Tibial nerve (tissue), 4 donors: ENCODE results near the gene SYNM. TPM values are rescaled to one million over a fixed set of nuclear protein-coding genes. Genes with fewer than 3 reads are reported as not detected.

Experiments used
- DNase-seq, 2 donors: peaks; one replicate each; pipeline ENCODE4 v3.0.0-alpha.2; 2019; ENCODE audit warnings: low spot score in 2 of 2
- H3K27ac ChIP-seq, 4 donors: fragments of 200-600 bp; sonication (generic) in 3 of 4; one replicate each; pipeline ENCODE4 v1.5.1; 2017 to 2019; ENCODE audit warnings: mild to moderate bottlenecking in 1 of 4
- H3K27me3 ChIP-seq, 2 donors: fragments of 200-600 bp; sonication (generic) in 1 of 2; one replicate each; pipeline versions ENCODE4 v1.5.1 to v1.6.0; 2017 to 2019
- H3K36me3 ChIP-seq, 3 donors: fragments of 200-600 bp; sonication (generic); one replicate each; pipeline ENCODE4 v1.5.1; 2018 to 2019
- H3K4me1 ChIP-seq, 4 donors: fragments of 200-600 bp; sonication (generic) in 3 of 4; one replicate each; pipeline ENCODE4 v1.5.1; 2017 to 2019
- H3K4me3 ChIP-seq, 4 donors: fragments of 200-600 bp; sonication (generic) in 3 of 4; one replicate each; pipeline ENCODE4 v1.5.1; 2017 to 2019; ENCODE audit warnings: mild to moderate bottlenecking in 1 of 4, moderate library complexity in 1 of 4
- H3K9me3 ChIP-seq, 4 donors: fragments of 200-600 bp; sonication (generic) in 3 of 4; one replicate each; pipeline ENCODE4 v1.5.1; 2017 to 2019
- EP300 ChIP-seq, 2 donors: sonication (generic); formaldehyde crosslinking; IDR thresholded peaks; one replicate each; pipeline ENCODE4 v1.6.1; 2017; ENCODE audit warnings: antibody characterized with exemption in 2 of 2, mild to moderate bottlenecking in 1 of 2
- POLR2A ChIP-seq, 2 donors: fragments of 450-650 bp; IDR thresholded peaks; one replicate each; pipeline ENCODE4 v1.6.1; 2017; ENCODE audit warnings: antibody characterized with exemption in 2 of 2, mild to moderate bottlenecking in 2 of 2, moderate library complexity in 2 of 2
- WGBS, 2 donors: methylation state at CpG; one replicate each; pipeline ENCODE4 v1.1.5; 2018; 5-methylcytosine and 5-hydroxymethylcytosine counted together
- total RNA-seq, 4 donors: library from RNA; depleted of rRNA; stranded (reverse); fragments of >200 nt; gene quantifications; one replicate each; pipeline ENCODE4 v1.1.0, GENCODE V29; 2016
- TF ChIP-seq, protein P1 (sequence below), 5 experiments: fragments of 200-600 bp in 3 of 5; fragments of 450-650 bp in 2 of 5; sonication (generic) in 3 of 5; IDR thresholded peaks; one replicate each; pipeline ENCODE4 v1.5.1; 2016 to 2019; ENCODE audit warnings: antibody characterized with exemption in 5 of 5, mild to moderate bottlenecking in 3 of 5, moderate library complexity in 2 of 5

The SYNM gene
- total RNA-seq, 4 donors from 2014 or later = 26.4 to 47.0 (median 29.6) TPM

DNA sequence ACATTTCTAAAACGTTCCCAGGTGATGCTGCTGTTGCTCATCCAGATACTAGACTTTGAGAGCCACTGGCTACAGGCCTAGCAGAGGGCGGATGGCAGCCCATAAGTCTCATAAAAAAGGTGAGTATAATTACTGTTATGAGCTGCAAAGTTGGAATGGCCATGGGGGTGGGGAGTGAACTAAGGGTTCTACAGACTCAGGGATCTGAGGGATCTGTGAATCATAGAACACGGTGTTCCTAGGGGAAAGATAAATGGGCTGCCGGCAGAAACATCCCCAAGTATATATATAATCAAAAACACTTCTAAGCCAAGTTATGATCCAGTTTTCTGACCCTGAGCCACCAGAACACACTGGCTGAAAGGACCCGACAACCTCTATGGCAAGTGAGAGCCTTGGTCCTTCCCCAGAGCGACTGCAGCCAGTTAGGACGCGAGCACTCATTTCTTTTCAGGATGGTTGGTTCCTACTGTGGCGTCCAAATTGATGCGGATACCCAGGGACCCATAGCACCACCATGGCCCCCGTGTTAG, 7.9 kb upstream of the SYNM start:
- 81 to 87% methylated on average over 11 of the region's 11 CpGs for WGBS, 2 donors
- DNase-seq = no peak

DNA sequence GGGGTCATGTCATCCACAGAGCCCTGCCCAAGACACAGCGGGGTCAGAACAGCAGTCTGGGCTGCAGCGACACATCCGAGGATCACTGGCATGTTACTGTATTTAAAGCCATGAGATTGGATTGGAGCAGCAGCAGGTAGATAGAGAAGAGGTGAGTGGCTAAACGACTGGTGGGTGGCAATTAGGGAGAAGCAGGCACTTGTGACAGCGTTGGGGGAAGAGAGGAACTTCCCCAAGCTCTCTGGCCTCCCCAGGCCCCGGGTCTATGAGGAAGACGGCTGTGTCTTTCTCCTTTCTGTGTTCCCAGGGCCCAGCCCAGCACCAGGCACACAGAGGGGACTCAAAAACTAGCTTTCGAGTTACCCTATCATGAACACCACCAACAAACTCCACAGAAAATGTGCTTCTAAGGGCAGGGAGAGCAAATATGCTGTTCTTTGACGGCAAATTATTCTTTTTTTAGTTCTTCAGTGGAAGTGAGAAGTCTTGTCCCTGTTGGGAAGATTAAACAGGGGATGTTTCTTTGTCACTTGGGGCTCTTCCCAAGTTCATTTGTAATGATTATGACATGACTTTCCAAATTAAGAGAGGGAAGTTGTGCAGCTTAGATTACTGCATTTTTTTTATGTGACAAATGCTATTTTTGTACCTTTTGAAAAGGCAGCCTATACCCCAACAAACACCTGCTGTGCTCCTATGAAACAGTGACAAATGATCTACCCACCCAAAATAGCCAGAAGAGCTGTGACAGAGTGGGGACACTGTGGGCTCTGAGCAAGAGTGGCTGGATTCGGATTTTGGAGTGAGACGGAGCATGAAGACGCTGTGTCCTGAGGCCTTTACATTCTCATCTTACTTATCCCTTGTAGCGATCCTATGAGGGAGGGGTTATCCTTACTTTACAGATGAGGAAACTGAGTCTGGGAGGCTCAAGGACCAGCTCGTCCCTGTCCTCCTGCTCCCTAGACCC, 7.2 kb upstream of the SYNM start:
- TF ChIP-seq POLR2A (IDR thresholded peaks at IDR 0.05) = no peak
- no peak for TF ChIP-seq EP300 (IDR thresholded peaks at IDR 0.05)
- TF ChIP-seq, protein P1, sequence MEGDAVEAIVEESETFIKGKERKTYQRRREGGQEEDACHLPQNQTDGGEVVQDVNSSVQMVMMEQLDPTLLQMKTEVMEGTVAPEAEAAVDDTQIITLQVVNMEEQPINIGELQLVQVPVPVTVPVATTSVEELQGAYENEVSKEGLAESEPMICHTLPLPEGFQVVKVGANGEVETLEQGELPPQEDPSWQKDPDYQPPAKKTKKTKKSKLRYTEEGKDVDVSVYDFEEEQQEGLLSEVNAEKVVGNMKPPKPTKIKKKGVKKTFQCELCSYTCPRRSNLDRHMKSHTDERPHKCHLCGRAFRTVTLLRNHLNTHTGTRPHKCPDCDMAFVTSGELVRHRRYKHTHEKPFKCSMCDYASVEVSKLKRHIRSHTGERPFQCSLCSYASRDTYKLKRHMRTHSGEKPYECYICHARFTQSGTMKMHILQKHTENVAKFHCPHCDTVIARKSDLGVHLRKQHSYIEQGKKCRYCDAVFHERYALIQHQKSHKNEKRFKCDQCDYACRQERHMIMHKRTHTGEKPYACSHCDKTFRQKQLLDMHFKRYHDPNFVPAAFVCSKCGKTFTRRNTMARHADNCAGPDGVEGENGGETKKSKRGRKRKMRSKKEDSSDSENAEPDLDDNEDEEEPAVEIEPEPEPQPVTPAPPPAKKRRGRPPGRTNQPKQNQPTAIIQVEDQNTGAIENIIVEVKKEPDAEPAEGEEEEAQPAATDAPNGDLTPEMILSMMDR (IDR thresholded peaks at IDR 0.05) = no peak
- Histone ChIP-seq H3K27me3 (peaks cover 0 to 7% of the 10 kb centered on the region in 2 donors), H3K36me3 (no peaks in the 10 kb centered on the region), H3K27ac (no peak overlapping the region), H3K4me3 (no peak overlapping the region), H3K4me1 (peaks cover 0 to 9% (median 0%) of the 10 kb centered on the region in 4 donors), H3K9me3 (no peaks in the 10 kb centered on the region)
- DNase-seq = no peak
- WGBS, 2 donors = 84 to 87% methylated on average over 14 of the region's 14 CpGs

More for the DNA sequence above, 7.9 kb upstream of the SYNM start:
- no peaks in the 10 kb centered on the region for H3K9me3 ChIP-seq
- no peak overlapping the region for H3K4me3 ChIP-seq
- H3K4me1 ChIP-seq = peaks cover 0 to 9% (median 0%) of the 10 kb centered on the region in 4 donors
- H3K27me3 ChIP-seq = peaks cover 0 to 7% of the 10 kb centered on the region in 2 donors
- no peak for TF ChIP-seq POLR2A (IDR thresholded peaks at IDR 0.05)
- TF ChIP-seq, protein P1 (IDR thresholded peaks at IDR 0.05) = no peak
- TF ChIP-seq EP300 (IDR thresholded peaks at IDR 0.05) = no peak
- H3K27ac ChIP-seq = no peak overlapping the region
- no peaks in the 10 kb centered on the region for H3K36me3 ChIP-seq

DNA sequence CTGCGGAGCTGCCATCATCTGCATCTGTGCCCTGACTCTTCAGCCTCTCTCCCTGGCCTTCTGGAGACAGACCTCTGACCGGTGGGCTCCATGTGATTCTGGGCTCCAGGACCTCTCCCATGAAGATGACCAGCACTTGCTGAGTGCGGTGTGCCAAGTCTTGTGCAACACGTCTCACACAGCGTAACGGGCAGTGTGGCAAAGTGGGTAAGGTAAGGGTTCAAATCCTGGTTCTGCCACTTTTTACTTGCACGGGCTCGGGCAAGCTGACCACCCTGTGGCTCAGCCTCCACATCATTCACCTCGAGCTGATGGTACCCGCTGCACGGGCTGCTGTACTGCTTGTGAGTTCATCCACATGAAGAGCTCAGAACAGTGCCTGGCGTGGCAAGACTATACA, 6.5 kb upstream of the SYNM start:
- TF ChIP-seq, protein P1 (IDR thresholded peaks at IDR 0.05) = no peak
- TF ChIP-seq EP300 (IDR thresholded peaks at IDR 0.05) (no peak), POLR2A (IDR thresholded peaks at IDR 0.05) (no peak)
- Histone ChIP-seq H3K4me1 (peaks cover 0 to 9% (median 0%) of the 10 kb centered on the region in 4 donors), H3K4me3 (no peak overlapping the region), H3K27ac (no peak overlapping the region), H3K9me3 (no peaks in the 10 kb centered on the region), H3K27me3 (peaks cover 0 to 7% of the 10 kb centered on the region in 2 donors), H3K36me3 (no peaks in the 10 kb centered on the region)
- 83 to 85% methylated on average over 11 to 12 of the region's 12 CpGs for WGBS, 2 donors
- no peak for DNase-seq

DNA sequence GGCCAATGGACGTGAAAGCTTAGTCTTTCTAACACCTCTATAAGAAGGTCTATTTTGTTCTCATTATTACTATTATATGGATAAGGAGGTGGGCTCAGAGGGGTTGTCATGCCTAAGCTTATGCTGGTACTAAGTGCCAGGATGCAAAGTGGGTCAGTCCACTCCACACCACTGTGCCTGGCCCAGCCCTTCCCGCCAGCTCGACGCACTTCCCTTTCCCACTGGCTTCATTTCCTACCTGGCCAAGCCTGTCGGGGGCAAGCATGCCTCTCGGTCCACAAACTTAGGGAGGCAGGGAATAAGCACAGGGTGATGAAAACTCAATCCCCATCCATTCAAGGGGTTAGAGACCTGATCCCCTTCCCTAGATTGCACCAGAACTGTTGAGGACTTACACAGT, 5.9 kb upstream of the SYNM start:
- WGBS, 2 donors = 78 to 80% methylated on average over 6 of the region's 6 CpGs
- no peaks in the 10 kb centered on the region for H3K36me3 ChIP-seq
- peaks cover 0 to 7% of the 10 kb centered on the region in 2 donors for H3K27me3 ChIP-seq
- TF ChIP-seq, protein P1 (IDR thresholded peaks at IDR 0.05) = no peak
- TF ChIP-seq POLR2A (IDR thresholded peaks at IDR 0.05) (no peak), EP300 (IDR thresholded peaks at IDR 0.05) (no peak)
- H3K4me3 ChIP-seq = no peak overlapping the region
- H3K4me1 ChIP-seq = peaks cover 0 to 9% (median 0%) of the 10 kb centered on the region in 4 donors
- H3K9me3 ChIP-seq = no peaks in the 10 kb centered on the region
- no peak for DNase-seq
- no peak overlapping the region for H3K27ac ChIP-seq

DNA sequence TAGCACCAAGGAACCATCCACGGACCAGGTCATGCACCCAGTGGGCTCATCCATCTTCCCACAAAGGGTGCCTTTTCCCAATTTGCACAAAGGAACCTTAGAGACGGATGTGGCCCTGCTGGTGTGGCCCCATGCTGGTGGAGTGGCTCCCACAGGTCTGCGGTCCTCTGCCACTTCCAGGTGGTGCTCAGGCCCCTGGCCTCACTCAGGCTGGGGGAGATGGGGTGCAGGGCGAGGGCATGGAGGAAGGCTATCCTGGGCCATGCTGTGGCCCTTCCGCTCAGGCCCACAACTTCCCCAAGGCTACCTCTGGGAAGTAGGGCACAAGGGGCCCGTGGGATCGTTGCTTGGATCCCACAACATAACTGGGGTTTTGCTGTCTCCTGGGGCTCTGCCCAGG, 5.2 kb upstream of the SYNM start:
- peaks cover 0 to 9% (median 0%) of the 10 kb centered on the region in 4 donors for H3K4me1 ChIP-seq
- WGBS, 2 donors = 74 to 93% methylated on average over 6 to 7 of the region's 7 CpGs
- no peak overlapping the region for H3K4me3 ChIP-seq
- no peaks in the 10 kb centered on the region for H3K36me3 ChIP-seq
- no peak for TF ChIP-seq EP300 (IDR thresholded peaks at IDR 0.05)
- TF ChIP-seq, protein P1 (IDR thresholded peaks at IDR 0.05) = no peak
- TF ChIP-seq POLR2A (IDR thresholded peaks at IDR 0.05) = no peak
- no peak for DNase-seq
- H3K27ac ChIP-seq = no peak overlapping the region
- no peaks in the 10 kb centered on the region for H3K9me3 ChIP-seq
- H3K27me3 ChIP-seq = peaks cover 0 to 7% of the 10 kb centered on the region in 2 donors
